GM12864 (cell line): Measurements from ENCODE around the gene PSMC3.

ENCODE experiments used
- DNase-seq: peaks from one replicate; pipeline ENCODE4 v3.0.0-alpha.2; 2011; ENCODE audit warnings: low read depth
- H3K4me3 ChIP-seq: 2 replicates; pipeline ENCODE4 v1.5.1; 2011; ENCODE audit warnings: mild to moderate bottlenecking, low read depth, low read length, control low read depth
- CTCF ChIP-seq: IDR thresholded peaks from 2 replicates; pipeline ENCODE4 v1.5.1; 2011; ENCODE audit warnings: low read depth, mild to moderate bottlenecking, moderate library complexity, low read length, control low read depth, inconsistent platforms; ENCODE audit errors: missing control alignments

The PSMC3 gene

GRCh38 chr11:47451436-47451835, 25.2 kb upstream of the PSMC3 start:
- H3K4me3 ChIP-seq: no peak overlapping the region
- no peak for DNase-seq
- no peak for TF ChIP-seq CTCF

DNA sequence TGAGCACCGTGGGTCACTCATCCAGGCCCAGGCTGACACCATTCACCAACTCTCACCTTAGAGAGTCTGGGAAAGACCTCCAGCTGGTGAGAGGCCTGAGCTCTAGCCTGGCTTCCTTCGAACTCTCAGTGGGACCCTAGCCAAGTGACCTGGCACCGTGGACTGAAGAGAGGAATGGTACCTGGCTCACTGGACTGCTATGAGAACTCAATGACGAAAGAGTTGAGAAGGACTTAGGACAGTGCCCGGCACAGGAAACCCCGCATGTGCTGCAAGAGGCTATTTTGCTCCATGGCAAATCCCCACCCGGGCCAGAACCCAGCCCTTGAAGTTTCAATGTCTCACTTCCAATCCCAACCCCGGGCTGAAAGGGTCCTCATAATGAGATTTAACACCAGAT, 23.3 kb upstream of the PSMC3 start:
- H3K4me3 ChIP-seq: no peak overlapping the region
- DNase-seq: no peak
- no peak for TF ChIP-seq CTCF

- no peak within 1 kb of the TSS for H3K4me3 ChIP-seq
- no peak for TF ChIP-seq CTCF
- no peak for DNase-seq
These were observed 22.6 kb upstream of the PSMC3 start, which contains the start of gene RAPSN for GRCh38 chr11:47448566-47449427. Gene RAPSN, minus strand, starts transcription at chr11:47449136. Its CDS starts 172 bp downstream, at chr11:47448964.

DNA sequence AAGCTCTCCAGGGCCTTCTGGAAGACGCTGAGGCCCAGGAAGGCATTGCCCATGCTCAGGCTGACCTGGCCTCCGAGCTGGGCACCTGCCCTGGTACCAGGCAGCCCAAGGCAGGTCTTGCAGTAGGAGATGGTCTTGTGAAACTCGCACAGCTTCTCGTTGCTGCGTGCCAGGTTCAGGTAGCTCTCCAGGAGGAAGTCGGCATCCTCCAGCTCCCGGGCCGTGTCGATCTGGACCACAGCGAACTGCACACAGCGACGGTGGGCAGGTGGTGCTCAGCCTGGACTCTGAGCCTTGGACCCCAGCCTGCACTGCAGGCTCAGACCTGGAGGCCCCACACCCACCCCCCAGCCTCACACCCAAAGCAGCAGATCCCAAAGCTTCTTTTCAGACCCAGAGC, 21.7 kb upstream of the PSMC3 start:
- TF ChIP-seq CTCF: no peak
- H3K4me3 ChIP-seq: no peak overlapping the region
- no peak for DNase-seq

GRCh38 chr11:47446833-47447232, 20.6 kb upstream of the PSMC3 start:
- no peak for DNase-seq
- TF ChIP-seq CTCF: no peak
- no peak overlapping the region for H3K4me3 ChIP-seq

- no peak overlapping the region for H3K4me3 ChIP-seq
These were observed 19.6 kb upstream of the PSMC3 start for GRCh38 chr11:47445840-47446239.

More at GRCh38 chr11:47445840-47446239, 19.6 kb upstream of the PSMC3 start:
- TF ChIP-seq CTCF: no peak
- no peak for DNase-seq
